ENCODE data around the gene CAMK2D.

GRCh38 chr4:113636877-113637276 is 124.7 kb downstream of the CAMK2D start:
- TF ChIP-seq CTCF (conservative IDR thresholded peaks at IDR 0.05) = no peak
- no peak for TF ChIP-seq EZH2 (IDR thresholded peaks at IDR 0.05; ENCODE audit: low read depth)

Data from PC-9 (cell line).